ENCODE data around the gene FKBP1B.

The FKBP1B gene

GRCh38 chr2:24051833-24052232, 2.3 kb downstream of the FKBP1B start:
- DNase-seq (ENCODE audit: low read depth) = no peak
- TF ChIP-seq, protein P1, sequence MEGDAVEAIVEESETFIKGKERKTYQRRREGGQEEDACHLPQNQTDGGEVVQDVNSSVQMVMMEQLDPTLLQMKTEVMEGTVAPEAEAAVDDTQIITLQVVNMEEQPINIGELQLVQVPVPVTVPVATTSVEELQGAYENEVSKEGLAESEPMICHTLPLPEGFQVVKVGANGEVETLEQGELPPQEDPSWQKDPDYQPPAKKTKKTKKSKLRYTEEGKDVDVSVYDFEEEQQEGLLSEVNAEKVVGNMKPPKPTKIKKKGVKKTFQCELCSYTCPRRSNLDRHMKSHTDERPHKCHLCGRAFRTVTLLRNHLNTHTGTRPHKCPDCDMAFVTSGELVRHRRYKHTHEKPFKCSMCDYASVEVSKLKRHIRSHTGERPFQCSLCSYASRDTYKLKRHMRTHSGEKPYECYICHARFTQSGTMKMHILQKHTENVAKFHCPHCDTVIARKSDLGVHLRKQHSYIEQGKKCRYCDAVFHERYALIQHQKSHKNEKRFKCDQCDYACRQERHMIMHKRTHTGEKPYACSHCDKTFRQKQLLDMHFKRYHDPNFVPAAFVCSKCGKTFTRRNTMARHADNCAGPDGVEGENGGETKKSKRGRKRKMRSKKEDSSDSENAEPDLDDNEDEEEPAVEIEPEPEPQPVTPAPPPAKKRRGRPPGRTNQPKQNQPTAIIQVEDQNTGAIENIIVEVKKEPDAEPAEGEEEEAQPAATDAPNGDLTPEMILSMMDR (IDR thresholded peaks at IDR 0.05; ENCODE audit: control insufficient read depth, extremely low read depth, insufficient read depth) = no peak
- no peak overlapping the region for H3K4me3 ChIP-seq (ENCODE audit: low read depth, low read length)

- H3K4me3 ChIP-seq (ENCODE audit: low read depth, low read length) = no peak overlapping the region
- DNase-seq (ENCODE audit: low read depth) = no peak
- TF ChIP-seq, protein P1 (IDR thresholded peaks at IDR 0.05; ENCODE audit: control insufficient read depth, extremely low read depth, insufficient read depth) = no peak
Observed at GRCh38 chr2:24052951-24053350, 3.4 kb downstream of the FKBP1B start.

DNA sequence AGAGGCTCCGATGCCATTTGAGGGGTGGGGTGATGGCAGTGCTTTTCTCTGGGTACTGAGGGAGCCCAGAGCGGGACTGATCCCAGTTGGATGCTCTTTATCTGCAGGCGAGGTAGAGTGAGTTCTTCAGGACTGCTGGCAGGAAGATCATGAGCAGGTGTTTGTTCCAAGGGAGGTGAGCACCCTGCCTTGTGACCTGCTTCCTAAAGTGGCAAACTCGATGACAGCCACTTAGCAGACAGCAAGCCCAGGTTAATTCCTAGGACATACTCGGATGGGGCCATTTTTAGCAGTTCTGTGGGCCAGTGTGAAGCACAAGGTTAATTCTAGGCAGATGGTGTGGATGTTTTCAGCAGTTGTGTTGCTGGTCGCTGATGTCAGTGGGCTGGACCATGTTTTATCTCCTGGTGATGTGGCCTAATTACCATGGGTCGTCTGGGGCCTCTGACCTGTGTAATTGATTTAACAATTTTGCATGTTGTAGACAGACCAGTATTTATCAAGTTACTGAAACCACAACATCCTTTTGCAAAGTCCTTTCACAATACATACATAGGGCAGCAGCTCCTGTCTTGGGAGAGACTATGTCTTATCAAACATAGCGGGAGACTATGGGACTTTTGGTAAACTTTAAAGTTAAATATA, 4.9 kb downstream of the FKBP1B start:
- TF ChIP-seq, protein P1 (IDR thresholded peaks at IDR 0.05; ENCODE audit: control insufficient read depth, extremely low read depth, insufficient read depth) = no peak
- no peak for DNase-seq (ENCODE audit: low read depth)

DNA sequence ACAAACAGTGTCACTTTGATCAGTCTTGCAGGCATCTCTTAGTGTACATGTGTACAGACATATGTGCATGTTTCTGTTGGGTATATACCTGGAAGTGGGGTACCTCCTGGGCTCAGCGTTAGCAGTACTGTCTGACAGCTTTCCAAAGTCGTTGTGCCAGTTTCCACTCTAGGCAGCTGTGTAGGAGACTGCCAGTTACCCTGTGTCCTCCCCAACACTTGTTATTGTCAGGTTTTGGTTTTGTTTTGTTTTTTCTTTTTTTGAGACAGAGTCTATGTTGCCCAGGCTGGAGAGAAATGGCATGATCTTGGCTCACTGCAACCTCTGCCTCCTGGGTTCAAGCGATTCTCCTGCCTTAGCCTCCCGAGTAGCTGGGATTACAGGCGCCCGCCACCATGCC, 6.2 kb downstream of the FKBP1B start:
- DNase-seq (ENCODE audit: low read depth) = no peak
- TF ChIP-seq, protein P1 (IDR thresholded peaks at IDR 0.05; ENCODE audit: control insufficient read depth, extremely low read depth, insufficient read depth) = no peak

More for the DNA sequence above, 4.9 kb downstream of the FKBP1B start:
- no peak overlapping the region for H3K4me3 ChIP-seq (ENCODE audit: low read depth, low read length)

DNA sequence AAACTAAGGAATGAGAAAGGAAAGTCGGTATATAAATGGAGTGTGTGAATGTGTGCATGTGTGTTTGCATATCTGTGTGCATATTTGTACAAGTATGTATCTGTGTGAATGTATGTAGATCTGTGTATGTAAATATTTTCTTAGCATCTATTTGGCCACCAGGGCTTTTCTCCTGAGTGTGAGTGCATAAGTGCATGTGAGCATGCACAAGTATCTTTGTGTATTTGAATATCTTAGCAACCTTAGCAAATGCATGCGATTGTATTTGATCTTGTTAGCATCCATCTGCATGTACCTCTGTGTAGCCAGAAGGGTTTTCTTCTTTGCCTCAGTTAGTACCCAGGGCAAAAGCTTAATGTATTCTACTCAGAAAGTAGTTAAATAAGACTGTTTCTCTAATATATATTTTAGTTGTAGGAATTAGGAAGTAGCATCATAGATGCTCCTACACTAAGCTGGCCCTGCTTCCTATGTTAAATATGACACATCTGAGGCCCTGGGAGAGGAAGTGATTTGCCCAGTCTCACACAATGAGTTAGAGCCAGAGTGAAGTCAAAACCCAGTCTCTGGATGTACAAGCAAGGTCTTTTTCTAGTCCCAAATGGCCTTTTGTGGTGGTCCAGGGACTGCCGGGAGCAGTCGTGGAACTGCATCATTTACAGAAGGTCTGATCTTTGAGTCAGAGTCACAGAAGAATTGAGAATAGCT, 9.2 kb downstream of the FKBP1B start:
- DNase-seq (ENCODE audit: low read depth) = no peak
- TF ChIP-seq, protein P1 (IDR thresholded peaks at IDR 0.05; ENCODE audit: control insufficient read depth, extremely low read depth, insufficient read depth) = no peak

More for the DNA sequence above, 6.2 kb downstream of the FKBP1B start:
- no peak overlapping the region for H3K4me3 ChIP-seq (ENCODE audit: low read depth, low read length)

DNA sequence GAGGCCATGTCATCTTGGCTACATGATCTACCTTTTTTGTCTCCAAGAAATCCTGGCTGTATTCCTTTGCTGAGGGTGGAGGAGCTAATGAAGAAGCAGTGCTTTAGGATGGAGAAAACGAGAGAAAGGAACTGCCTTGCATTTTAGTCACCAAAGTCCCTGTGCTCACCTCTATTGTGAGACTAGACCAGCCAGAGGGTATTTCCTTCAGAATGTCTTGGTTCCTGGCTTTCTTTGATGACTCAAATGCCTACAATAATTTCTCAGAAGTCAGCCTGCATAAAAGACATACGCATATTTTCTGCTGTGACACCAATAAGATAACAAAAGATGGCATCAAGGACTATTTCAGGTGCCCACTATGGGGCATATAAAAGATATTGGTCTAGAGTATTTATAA, 15.8 kb downstream of the FKBP1B start:
- TF ChIP-seq, protein P1 (IDR thresholded peaks at IDR 0.05; ENCODE audit: control insufficient read depth, extremely low read depth, insufficient read depth) = no peak
- no peak for DNase-seq (ENCODE audit: low read depth)
- H3K4me3 ChIP-seq (ENCODE audit: low read depth, low read length) = no peak overlapping the region

More for the DNA sequence above, 9.2 kb downstream of the FKBP1B start:
- H3K4me3 ChIP-seq (ENCODE audit: low read depth, low read length) = no peak overlapping the region

All from LNCaP clone FGC (cell line).